ENCODE results near the gene AP2A2.

AP2A2 gene

GRCh38 chr11:1019321-1019910 is 93.7 kb downstream of the AP2A2 start:
- DNase-seq, result no peak
- no peak overlapping the region for H3K4me3 ChIP-seq (ENCODE audit: low read depth, low read length)
- H3K9me3 ChIP-seq (ENCODE audit: severe bottlenecking), result no peaks in the 10 kb centered on the region
- no peaks in the 10 kb centered on the region for H3K36me3 ChIP-seq
- H3K27ac ChIP-seq, result no peak overlapping the region
- TF ChIP-seq CTCF (IDR thresholded peaks at IDR 0.05; ENCODE audit: low read depth, low read length), result no peak
- no peaks in the 10 kb centered on the region for H3K27me3 ChIP-seq (ENCODE audit: insufficient read depth, low read depth, severe bottlenecking)

GRCh38 chr11:1020211-1020905 is 94.7 kb downstream of the AP2A2 start:
- no peaks in the 10 kb centered on the region for H3K27me3 ChIP-seq (ENCODE audit: insufficient read depth, low read depth, severe bottlenecking)
- no peak for DNase-seq
- no peak for TF ChIP-seq CTCF (IDR thresholded peaks at IDR 0.05; ENCODE audit: low read depth, low read length)
- H3K9me3 ChIP-seq (ENCODE audit: severe bottlenecking), result no peaks in the 10 kb centered on the region
- no peak overlapping the region for H3K4me3 ChIP-seq (ENCODE audit: low read depth, low read length)
- no peak overlapping the region for H3K27ac ChIP-seq
- no peaks in the 10 kb centered on the region for H3K36me3 ChIP-seq

GRCh38 chr11:1022411-1022810 is 96.7 kb downstream of the AP2A2 start:
- H3K4me3 ChIP-seq (ENCODE audit: low read depth, low read length), result no peak overlapping the region

GRCh38 chr11:1022908-1023810 is 97.5 kb downstream of the AP2A2 start:
- no peak overlapping the region for H3K27ac ChIP-seq
- no peak for TF ChIP-seq CTCF (IDR thresholded peaks at IDR 0.05; ENCODE audit: low read depth, low read length)
- H3K4me3 ChIP-seq (ENCODE audit: low read depth, low read length), result no peak overlapping the region
- no peaks in the 10 kb centered on the region for H3K27me3 ChIP-seq (ENCODE audit: insufficient read depth, low read depth, severe bottlenecking)
- H3K9me3 ChIP-seq (ENCODE audit: severe bottlenecking), result no peaks in the 10 kb centered on the region
- no peaks in the 10 kb centered on the region for H3K36me3 ChIP-seq
- DNase-seq, result no peak

More at GRCh38 chr11:1022411-1022810, 96.7 kb downstream of the AP2A2 start:
- Histone ChIP-seq H3K27me3 (ENCODE audit: insufficient read depth, low read depth, severe bottlenecking) (no peaks in the 10 kb centered on the region), H3K36me3 (no peaks in the 10 kb centered on the region), H3K27ac (no peak overlapping the region), H3K9me3 (ENCODE audit: severe bottlenecking) (no peaks in the 10 kb centered on the region)
- TF ChIP-seq CTCF (IDR thresholded peaks at IDR 0.05; ENCODE audit: low read depth, low read length), result no peak
- DNase-seq, result no peak

GRCh38 chr11:1023811-1024596 is 98.3 kb downstream of the AP2A2 start:
- Histone ChIP-seq H3K9me3 (ENCODE audit: severe bottlenecking) (no peaks in the 10 kb centered on the region), H3K4me3 (ENCODE audit: low read depth, low read length) (no peak overlapping the region), H3K27me3 (ENCODE audit: insufficient read depth, low read depth, severe bottlenecking) (no peaks in the 10 kb centered on the region), H3K36me3 (no peaks in the 10 kb centered on the region), H3K27ac (no peak overlapping the region)
- TF ChIP-seq CTCF (IDR thresholded peaks at IDR 0.05; ENCODE audit: low read depth, low read length), result no peak
- DNase-seq, result no peak

Data from WERI-Rb-1 (cell line).